NCI-H1048 (cell line): Measurements from ENCODE around the gene KRTAP1-1.
"Not testable (repeated sequence)": the region's sequence is repeated elsewhere in the genome, so short reads cannot be mapped to it uniquely, and the experiment has no call there.

ENCODE experiments used
- DNase-seq: peaks from one replicate; lab custom pipeline; 2025; lab: John Stamatoyannopoulos, UW

Gene KRTAP1-1

GRCh38 chr17:41012326-41013120 is 28.7 kb downstream of the KRTAP1-1 start:
- DNase-seq = no peak

- DNase-seq = peak; percentile 38
Measured at GRCh38 chr17:41010441-41010840, 30.8 kb downstream of the KRTAP1-1 start.

DNA sequence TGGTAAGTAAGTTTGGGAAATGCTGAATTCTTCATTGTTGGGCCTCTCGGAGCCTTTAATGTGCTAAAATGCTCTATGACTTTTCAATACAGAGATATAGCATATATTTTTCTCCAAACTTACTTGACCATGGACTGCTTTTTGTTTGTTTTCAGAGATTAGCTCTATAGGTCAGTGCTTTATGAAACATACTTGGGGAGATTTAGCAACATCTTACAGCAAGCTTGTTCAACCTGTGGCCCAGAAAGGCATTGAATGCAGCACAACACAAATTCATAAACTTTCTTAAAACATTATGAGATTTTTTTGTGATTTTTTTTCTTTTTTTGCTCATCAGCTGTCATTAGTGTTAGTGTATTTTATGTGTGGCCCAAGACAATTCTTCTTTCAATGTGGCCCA is 31.3 kb downstream of the KRTAP1-1 start:
- no peak for DNase-seq

- peak; percentile 93 for DNase-seq
Measured at GRCh38 chr17:41009301-41009760, 31.9 kb downstream of the KRTAP1-1 start.

DNA sequence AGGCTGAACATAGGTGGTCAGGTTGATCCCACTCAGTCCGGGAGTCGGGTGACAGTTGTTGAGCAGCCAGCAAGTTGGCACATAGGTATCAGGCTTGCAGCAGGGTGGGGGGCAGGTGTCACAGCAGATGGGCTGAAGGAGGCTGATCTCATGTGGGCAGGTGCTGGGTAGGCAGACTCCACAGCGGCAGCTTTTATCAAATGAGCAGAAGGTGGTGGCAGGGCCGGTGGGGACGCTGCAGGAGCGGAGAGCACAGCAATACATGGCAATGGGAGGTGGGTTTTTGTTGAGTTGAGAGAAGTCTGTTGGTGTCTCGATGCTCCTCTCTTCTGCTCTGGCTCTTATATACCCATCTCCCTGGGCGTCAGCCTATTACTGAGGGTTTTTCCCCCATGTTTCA is 32.4 kb downstream of the KRTAP1-1 start, which contains the start of gene KRTAP3-1:
Gene KRTAP3-1, minus strand, starts transcription at position 318 of the 400 bp plus-strand sequence. Its CDS starts 54 bp downstream, at position 264.
- DNase-seq = no peak

DNA sequence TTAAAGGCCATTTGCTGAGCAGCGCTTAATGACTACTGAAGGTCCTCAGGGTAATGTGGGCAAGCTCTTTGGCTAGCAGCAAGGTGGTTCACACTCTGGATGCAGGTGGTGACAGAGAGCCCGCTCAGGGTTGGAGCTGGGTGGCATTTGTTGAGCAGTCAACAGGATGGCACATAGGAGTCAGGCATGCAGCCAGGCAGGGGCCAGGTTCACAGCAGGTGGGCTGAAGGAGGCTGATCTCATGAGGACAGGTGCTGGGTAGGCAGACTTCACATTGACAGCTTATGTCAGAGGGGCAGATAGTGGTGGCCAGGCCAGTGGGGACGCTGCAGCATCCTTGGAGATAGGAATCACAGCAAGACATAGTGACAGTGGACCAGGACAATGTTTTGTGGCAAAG is 36.9 kb downstream of the KRTAP1-1 start:
- no peak for DNase-seq

- DNase-seq = no peak
Measured at GRCh38 chr17:41003926-41004325, 37.3 kb downstream of the KRTAP1-1 start.

- no peak for DNase-seq
Measured at GRCh38 chr17:41002814-41003213, 38.4 kb downstream of the KRTAP1-1 start.

DNA sequence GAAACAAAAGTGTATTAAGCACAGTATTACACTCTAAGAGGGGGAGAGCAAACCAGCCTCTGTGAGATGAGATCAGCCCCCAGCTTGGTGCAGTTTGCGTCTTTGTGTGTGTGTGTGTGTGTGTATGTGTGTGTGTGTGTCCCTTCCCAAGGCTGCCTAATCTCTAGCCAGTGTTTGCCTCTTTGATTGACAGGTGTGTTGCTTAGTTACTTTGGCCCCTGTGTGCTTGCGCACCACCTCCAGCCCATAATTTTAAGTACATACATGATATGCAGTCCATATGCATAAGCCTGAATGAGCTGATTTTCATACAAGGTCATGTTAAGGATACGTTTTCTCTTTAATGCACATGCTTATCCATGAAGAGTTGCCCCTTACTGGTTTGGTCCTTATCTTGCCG is 39.5 kb downstream of the KRTAP1-1 start:
- no peak for DNase-seq

DNA sequence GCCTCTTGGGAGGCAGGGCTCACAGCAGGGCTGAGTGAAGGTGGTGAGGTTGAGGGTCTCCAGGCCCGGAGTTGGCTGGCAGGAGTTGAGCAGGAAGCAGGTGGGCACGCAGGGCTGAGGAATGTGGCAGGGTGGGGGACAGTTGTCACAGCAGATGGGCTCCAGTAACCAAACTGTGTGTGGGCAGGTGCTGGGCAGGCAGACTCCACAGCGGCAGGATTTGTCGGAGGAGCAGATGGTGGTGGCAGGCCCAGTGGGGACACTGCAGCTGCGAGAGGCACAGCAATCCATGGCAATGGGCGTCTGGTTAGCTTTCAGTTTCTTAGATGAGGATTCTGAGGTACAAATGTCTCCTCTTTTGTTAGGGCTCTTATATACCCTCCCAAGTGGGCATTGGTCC is 41.7 kb downstream of the KRTAP1-1 start, which contains the start of gene KRTAP3-2:
Gene KRTAP3-2, minus strand, starts transcription at position 344 of the 400 bp plus-strand sequence. Its CDS starts 53 bp downstream, at position 291.
- not testable (repeated sequence) for DNase-seq

GRCh38 chr17:40997361-40997760 is 43.9 kb downstream of the KRTAP1-1 start:
- DNase-seq = no peak

- no peak for DNase-seq
Measured at GRCh38 chr17:40996829-40997228, 44.4 kb downstream of the KRTAP1-1 start.

DNA sequence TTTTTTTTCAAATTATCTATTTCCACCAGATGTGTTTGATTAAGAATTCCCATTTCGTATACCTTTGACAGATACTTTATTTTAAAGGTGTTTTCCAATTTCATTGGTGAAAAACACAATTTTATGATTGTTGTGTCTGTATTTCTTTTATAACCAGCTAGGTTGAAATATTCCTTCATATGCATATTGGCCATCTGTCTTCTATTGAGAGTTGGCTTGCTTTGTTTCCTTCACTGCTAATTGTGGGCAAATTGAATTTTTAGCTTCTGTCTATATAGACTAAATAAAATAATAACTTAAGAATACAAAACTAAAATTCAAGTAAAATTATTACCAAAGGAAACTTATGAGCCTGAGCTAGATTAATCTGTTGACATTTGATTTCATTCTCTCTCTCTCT is 46.1 kb downstream of the KRTAP1-1 start:
- no peak for DNase-seq

DNA sequence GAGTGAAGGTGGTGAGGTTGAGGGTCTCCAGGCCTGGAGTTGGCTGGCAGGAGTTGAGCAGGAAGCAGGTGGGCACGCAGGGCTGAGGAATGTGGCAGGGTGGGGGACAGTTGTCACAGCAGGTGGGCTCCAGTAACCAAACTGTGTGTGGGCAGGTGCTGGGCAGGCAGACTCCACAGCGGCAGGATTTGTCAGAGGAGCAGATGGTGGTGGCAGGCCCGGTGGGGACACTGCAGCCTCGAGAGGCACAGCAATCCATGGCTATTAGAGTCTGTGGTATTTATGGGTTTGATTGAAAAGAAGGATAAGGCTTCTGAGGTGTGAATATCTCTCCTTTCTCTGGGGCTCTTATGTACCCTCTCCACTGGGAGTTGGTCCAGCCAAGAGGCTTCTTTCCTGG is 47.4 kb downstream of the KRTAP1-1 start, which contains the start of gene KRTAP3-3:
Gene KRTAP3-3, minus strand, starts transcription at position 326 of the 400 bp plus-strand sequence. Its CDS starts 67 bp downstream, at position 259.
- no peak for DNase-seq

DNA sequence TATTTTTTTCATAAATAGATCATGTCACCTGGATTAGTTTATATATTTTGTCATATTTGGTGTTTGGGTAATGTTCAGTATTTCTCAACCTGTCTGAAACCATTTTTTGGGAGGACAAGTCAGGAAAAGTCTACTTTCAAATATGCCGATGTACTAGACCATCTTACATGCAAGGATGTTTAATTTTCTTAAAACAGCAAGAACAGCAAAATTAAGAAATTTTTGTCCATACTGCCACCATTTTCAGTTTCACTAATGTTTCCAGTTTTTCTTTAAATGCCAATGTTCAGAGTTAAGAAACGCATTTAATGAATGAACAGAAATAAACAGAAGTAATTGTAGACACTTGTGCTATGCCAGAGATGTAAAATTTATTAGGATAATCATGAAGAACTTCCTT is 48.2 kb downstream of the KRTAP1-1 start:
- no peak for DNase-seq

DNA sequence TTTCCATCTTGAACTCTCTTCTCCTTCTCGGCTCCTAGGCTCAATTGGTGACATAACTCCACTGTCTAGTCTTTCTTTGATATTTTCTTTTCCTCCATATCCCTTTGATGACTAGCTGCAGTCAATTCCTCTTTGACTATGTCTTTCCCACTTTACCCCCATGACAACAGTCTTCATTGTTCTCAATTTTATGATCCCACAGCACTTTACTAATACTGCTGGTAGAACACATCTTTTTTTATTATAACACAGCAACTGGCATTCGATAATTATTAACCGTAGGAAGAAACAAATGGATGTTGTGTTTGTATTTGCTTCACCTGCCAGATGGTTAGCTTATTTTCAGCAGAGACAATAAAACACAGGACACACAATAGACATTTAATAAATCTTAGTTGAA is 48.6 kb downstream of the KRTAP1-1 start:
- no peak for DNase-seq
